HepG2 (cell line): ENCODE data around the gene KRTAP12-1. TPM values are rescaled to one million over a fixed set of nuclear protein-coding genes. Genes with fewer than 3 reads are reported as not detected.

Experiments
- ATAC-seq: fragments of 200-7000 bp; cut with Tn5 transposase; 3 replicates; pipeline ENCODE4 v1.9.1; 2020; ENCODE audit warnings: mild to moderate bottlenecking, moderate library complexity
- BruUV-seq: library from RNA; stranded (reverse); fragments of 400-500 nt; replicated peaks from 2 replicates; lab custom pipeline; 2021; lab: Mats Ljungman, UMichigan
- CTCF ChIA-PET: fragments of 300-600 bp; formaldehyde crosslinking; extraction: SDS; loops from one replicate; lab custom pipeline; 2021; ENCODE audit warnings: low total read pairs, inconsistent platforms, low intra/inter-chr PET ratio; lab: Yijun Ruan, JAX
- POLR2A ChIA-PET: fragments of 350-600 bp; sonication (Branson Sonifier 250); formaldehyde crosslinking; loops from one replicate; lab custom pipeline; 2020; ENCODE audit warnings: antibody characterized with exemption, inconsistent platforms; lab: Yijun Ruan, JAX
- DNase-seq: peaks from one replicate; pipeline ENCODE4 v3.0.0-alpha.2; 2015; ENCODE audit warnings: low spot score
- FAIRE-seq: peaks from 3 replicates; lab custom pipeline; 2011; peaks lifted over from hg19 to GRCh38; lab: Jason Lieb, UNC
- H2AFZ ChIP-seq: one replicate; pipeline ENCODE4 v1.6.1; 2011; ENCODE audit warnings: low read length, inconsistent platforms
- H3K27ac ChIP-seq: fragments of 300-600 bp; 3 replicates; pipeline ENCODE4 v1.8.0; 2011; ENCODE audit warnings: mixed run types, mild to moderate bottlenecking, mixed read lengths, low read length, inconsistent platforms; ENCODE audit not compliant: insufficient read depth; ENCODE audit errors: extremely low read length
- H3K27me3 ChIP-seq, 2 experiments: fragments of 200-600 bp in 1 of 2; 2 replicates in 1 of 2; 3 replicates in 1 of 2; pipeline versions ENCODE4 v1.6.0 to v1.8.0; 2011; ENCODE audit warnings: low read length in 2 of 2, mild to moderate bottlenecking in 2 of 2, moderate library complexity in 2 of 2, inconsistent platforms in 1 of 2; ENCODE audit not compliant: insufficient read depth in 2 of 2, control insufficient read depth in 1 of 2
- H3K36me3 ChIP-seq, 2 experiments: fragments of 200-600 bp in 1 of 2; replicated peaks in 1 of 2; 2 replicates in 1 of 2; 3 replicates in 1 of 2; pipeline versions ENCODE4 v1.5.1 to v1.8.0; 2011; ENCODE audit warnings: low read length in 2 of 2, inconsistent platforms in 1 of 2; ENCODE audit not compliant: insufficient read depth in 2 of 2, control insufficient read depth in 1 of 2
- H3K4me1 ChIP-seq: 2 replicates; pipeline ENCODE4 v1.5.1; 2012; ENCODE audit warnings: low read length, inconsistent platforms; ENCODE audit not compliant: insufficient read depth
- H3K4me2 ChIP-seq: 2 replicates; pipeline ENCODE4 v1.6.0; 2011; ENCODE audit warnings: low read depth, low read length, inconsistent platforms
- H3K4me3 ChIP-seq, 3 experiments: fragments of 200-600 bp in 1 of 3; sonication (generic), shearing (Covaris generic) in 1 of 3; replicated peaks in 1 of 3; 2 replicates each; pipeline ENCODE4 v1.5.1; 2011 to 2016; ENCODE audit warnings: low read length in 3 of 3, inconsistent platforms in 2 of 3, low read depth in 2 of 3, mild to moderate bottlenecking in 2 of 3, control low read depth in 1 of 3, mixed read lengths in 1 of 3; ENCODE audit not compliant: insufficient read depth in 1 of 3
- H3K79me2 ChIP-seq: one replicate; pipeline ENCODE4 v1.6.1; 2011; ENCODE audit warnings: low read length, inconsistent platforms; ENCODE audit not compliant: insufficient read depth
- H3K9ac ChIP-seq: 2 replicates; pipeline ENCODE4 v1.6.0; 2011; ENCODE audit warnings: mild to moderate bottlenecking, low read depth, low read length, inconsistent platforms; ENCODE audit not compliant: insufficient read depth
- H3K9me3 ChIP-seq: 2 replicates; pipeline ENCODE4 v1.5.1; 2012; ENCODE audit warnings: mild to moderate bottlenecking, low read length
- H4K20me1 ChIP-seq: 2 replicates; pipeline ENCODE4 v1.6.0; 2011; ENCODE audit warnings: inconsistent platforms, mild to moderate bottlenecking, low read length, moderate library complexity; ENCODE audit not compliant: insufficient read depth
- AGO2 ChIP-seq: fragments of 200-400 bp; formaldehyde crosslinking; optimal IDR thresholded peaks from 2 replicates; pipeline ENCODE3; 2017; ENCODE audit warnings: mild to moderate bottlenecking, low read depth, low read length, moderate library complexity
- BORCS8-MEF2B ChIP-seq: sonication (generic); formaldehyde crosslinking; IDR thresholded peaks from 2 replicates; pipeline ENCODE4 v1.8.0; 2022; ENCODE audit warnings: mild to moderate bottlenecking, missing genetic modification reagents
- HDAC6 ChIP-seq: fragments of 200-600 bp; sonication (generic); IDR thresholded peaks from 2 replicates; pipeline ENCODE4 v1.7.0; 2017; ENCODE audit warnings: mild to moderate bottlenecking, antibody characterized with exemption, low read length, low read depth
- HOXA3 ChIP-seq: sonication (generic); formaldehyde crosslinking; IDR thresholded peaks from 2 replicates; pipeline ENCODE4 v1.5.0; 2020; ENCODE audit warnings: missing genetic modification reagents
- PHB2 ChIP-seq: fragments of 450-650 bp; IDR thresholded peaks from 2 replicates; pipeline ENCODE4 v1.6.1; 2018; ENCODE audit not compliant: partially characterized antibody
- ZBTB4 ChIP-seq: sonication (generic); formaldehyde crosslinking; IDR thresholded peaks from 2 replicates; pipeline ENCODE4 v1.4.0; 2020; ENCODE audit warnings: missing genetic modification reagents, mild to moderate bottlenecking, borderline replicate concordance
- ZHX2 ChIP-seq, 2 experiments: sonication (generic) in 1 of 2; formaldehyde crosslinking in 1 of 2; IDR thresholded peaks; 2 replicates each; pipeline versions ENCODE4 v1.6.1 to v1.9.0; 2014 to 2022; ENCODE audit warnings: antibody characterized with exemption in 1 of 2, borderline replicate concordance in 1 of 2, inconsistent platforms in 1 of 2, low read depth in 1 of 2, missing genetic modification reagents in 1 of 2
- ZNF143 ChIP-seq: sonication (generic); formaldehyde crosslinking; IDR thresholded peaks from 2 replicates; pipeline ENCODE4 v1.4.0; 2020; ENCODE audit warnings: missing genetic modification reagents
- ZNF703 ChIP-seq: sonication (generic); formaldehyde crosslinking; IDR thresholded peaks from 2 replicates; pipeline ENCODE4 v1.5.1; 2020; ENCODE audit warnings: missing genetic modification reagents, mild to moderate bottlenecking, moderate library complexity, borderline replicate concordance
- WGBS: methylation state at CpG from one replicate; pipeline ENCODE4 v1.1.6; 2017; ENCODE audit warnings: low lambda C conversion rate; 5-methylcytosine and 5-hydroxymethylcytosine counted together
- in situ Hi-C: cut with HindIII; loops from 2 replicates; pipeline ENCODE4 v1.10.0; 2017; ENCODE audit warnings: low pct_unique_long_range_greater_than_20kb; ENCODE audit not compliant: extremely low pct_ligation_motif_present
- intact Hi-C: fragments of 100-400 bp; cut with micrococcal nuclease; formaldehyde crosslinking; loops from one replicate; pipeline ENCODE4 v1.10.0; 2022; ENCODE audit not compliant: unreplicated experiment
- polyA plus RNA-seq, 8 experiments: library from polyadenylated mRNA; depleted of rRNA in 3 of 8; stranded (reverse) in 7 of 8; unstranded in 1 of 8; fragments of >200 nt; fragmentation: Illumina TruSeq in 4 of 8; extraction: Trizol in 4 of 8; gene quantifications; 2 replicates each; pipeline versions ENCODE4 v1.2.1 to v1.2.3, GENCODE V29; 2011 to 2016; ENCODE audit warnings: low read depth in 4 of 8, missing spikeins in 1 of 8, mixed read lengths in 1 of 8; ENCODE audit not compliant: insufficient read depth in 1 of 8
- total RNA-seq, 5 experiments: library from RNA; depleted of rRNA; stranded (reverse); fragments of >200 nt; fragmentation: Illumina TruSeq; extraction: Trizol; gene quantifications; 2 replicates each; pipeline ENCODE4 v1.2.3, GENCODE V29; 2016; ENCODE audit warnings: low read depth in 1 of 5

Gene KRTAP12-1
- total and polyA plus RNA-seq, 2 of the 13 experiments (the other 11 are each of a cell fraction or from before 2014, with no cell fraction given), result not detected

- no peak for TF ChIP-seq HOXA3 (CRISPR knock-in tag)
- TF ChIP-seq ZHX2 (IDR thresholded peaks at IDR 0.05; ENCODE audit: low read depth), result no peak
- TF ChIP-seq ZHX2 (CRISPR knock-in tag; IDR thresholded peaks at IDR 0.05; ENCODE audit: borderline replicate concordance), result no peak
These were observed 5.0 kb upstream of the KRTAP12-1 start (continued) for GRCh38 chr21:44686843-44687561.

- Histone ChIP-seq H3K9me3 (no peaks in the 10 kb centered on the region), H3K4me3 (no peak overlapping the region), H2AFZ (no peak overlapping the region), H3K4me2 (no peak overlapping the region), H3K36me3 (no peaks in the 10 kb centered on the region), H4K20me1 (no peaks in the 10 kb centered on the region), H3K79me2 (no peaks in the 10 kb centered on the region), H3K4me1 (no peaks in the 10 kb centered on the region), H3K9ac (no peak overlapping the region), H3K27me3 (peaks cover 1 to 32% of the 10 kb centered on the region in 2 experiments; a peak in 4 of 5 replicates), H3K27ac (no peak overlapping the region)
- FAIRE-seq, result no peak
- DNase-seq, result no peak
- intact Hi-C loops, result no loop called here
- CTCF ChIA-PET, result no interaction called here
- in situ Hi-C loops, result no loop called here
- no TSS peak for BruUV-seq
- WGBS, result 33% methylated on average over 5 of the region's 14 CpGs
- POLR2A ChIA-PET, result no interaction called here
- ATAC-seq, result peak; percentile 55
- no peak for TF ChIP-seq AGO2
- TF ChIP-seq PHB2, result no peak
- TF ChIP-seq HDAC6, result no peak
- TF ChIP-seq BORCS8-MEF2B (CRISPR knock-in tag), result no peak
- no peak for TF ChIP-seq ZBTB4 (CRISPR knock-in tag)
- no peak for TF ChIP-seq ZNF143 (CRISPR knock-in tag)
- no peak for TF ChIP-seq ZNF703
These were observed 4.2 kb upstream of the KRTAP12-1 start for GRCh38 chr21:44686000-44686781.
